GM19468 (cell line): ENCODE measurements around the gene GCN1.
A peak's percentile ranks its signal among the peaks of the same experiment; 100 is the strongest.

Experiments used
- ATAC-seq: cut with Tn5 transposase; IDR thresholded peaks from one replicate; pipeline ENCODE4 v1.9.1; 2021; ENCODE audit warnings: mild to moderate bottlenecking, moderate library complexity, moderate number of reproducible peaks; ENCODE audit not compliant: unreplicated experiment; ENCODE audit errors: extremely low read depth

GCN1 gene

DNA sequence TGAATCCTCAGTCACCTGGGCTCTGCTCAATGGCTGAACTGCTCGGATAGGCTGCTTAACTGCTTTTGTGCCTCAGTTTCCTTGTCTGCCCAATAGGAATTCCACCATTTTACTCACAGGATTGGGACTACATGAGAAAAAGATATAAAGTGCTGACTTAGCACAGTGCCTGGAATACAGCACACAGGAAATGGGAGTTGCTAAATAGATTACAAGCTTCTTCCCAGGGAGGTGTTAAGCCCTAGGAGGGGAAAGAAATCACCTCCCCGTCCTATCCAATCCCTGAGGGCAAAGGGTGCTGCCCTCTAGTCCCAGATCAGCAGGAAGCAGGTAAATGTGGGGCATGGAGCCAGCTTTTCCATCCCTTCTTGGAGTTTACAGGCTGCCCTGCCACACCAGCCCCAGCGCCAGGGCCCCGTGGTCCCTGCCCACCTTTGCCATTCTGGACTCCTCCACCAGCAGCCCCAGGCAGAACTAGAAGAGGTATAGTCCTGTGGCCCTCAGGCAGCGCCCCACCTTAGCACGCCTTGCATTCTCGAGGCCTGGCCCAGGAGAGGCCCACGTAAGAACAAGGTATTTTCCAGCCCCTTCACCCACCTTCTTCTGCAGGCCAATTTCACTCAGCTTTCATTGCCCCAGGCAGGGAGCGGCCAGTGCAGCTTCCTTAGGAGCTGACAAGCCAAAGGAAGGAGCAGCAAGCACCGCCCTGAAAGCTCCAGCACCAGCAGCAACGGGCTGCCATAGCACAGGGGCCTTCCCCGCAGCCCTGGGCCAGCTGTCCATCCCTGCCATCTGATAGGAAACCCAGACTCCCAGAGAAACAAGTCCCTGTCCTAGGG lies 35.2 kb upstream of the GCN1 start:
- no peak for ATAC-seq

- no peak for ATAC-seq
Measured at GRCh38 chr12:120229071-120229486, 34.6 kb upstream of the GCN1 start.

- ATAC-seq, result peak; percentile 63
Measured at GRCh38 chr12:120228291-120229070, 34.0 kb upstream of the GCN1 start.

DNA sequence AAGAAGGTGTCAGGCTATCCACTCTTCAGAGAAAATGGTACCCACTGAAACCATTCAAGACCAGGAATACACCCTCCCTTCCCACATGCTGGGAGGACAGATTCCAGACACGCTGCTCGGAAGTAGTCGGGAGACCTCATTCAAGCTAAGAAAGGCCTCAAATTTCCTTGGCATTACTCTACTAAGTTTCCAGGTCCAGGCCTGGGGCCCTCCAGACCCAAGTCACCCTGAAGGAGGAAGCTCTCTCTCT lies 33.5 kb upstream of the GCN1 start:
- ATAC-seq, result no peak

- ATAC-seq, result no peak
Measured at GRCh38 chr12:120227233-120228040, 32.9 kb upstream of the GCN1 start.

- ATAC-seq, result no peak
Measured at GRCh38 chr12:120225852-120226640, 31.5 kb upstream of the GCN1 start.

DNA sequence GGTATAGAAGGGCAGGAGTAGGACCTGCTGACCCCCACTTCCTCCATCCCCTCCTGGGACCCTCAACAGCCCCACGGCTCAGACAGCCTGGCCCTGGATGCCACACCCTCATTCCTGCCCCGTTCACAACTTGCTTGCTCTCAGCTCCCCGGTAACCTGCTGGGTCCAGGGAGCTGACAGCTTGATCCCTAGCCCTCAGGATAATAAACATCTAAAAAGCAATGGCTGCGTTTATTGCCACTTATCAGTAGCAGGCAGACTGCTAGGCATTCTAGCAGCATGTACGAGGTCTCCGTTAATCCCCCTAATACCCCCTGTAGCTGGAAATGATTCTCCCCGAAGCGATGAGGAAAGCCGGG lies 30.7 kb upstream of the GCN1 start:
- ATAC-seq, result no peak

GRCh38 chr12:120224304-120225199 lies 30.0 kb upstream of the GCN1 start:
- no peak for ATAC-seq

- ATAC-seq, result no peak
Measured at GRCh38 chr12:120223458-120224303, 29.2 kb upstream of the GCN1 start.

DNA sequence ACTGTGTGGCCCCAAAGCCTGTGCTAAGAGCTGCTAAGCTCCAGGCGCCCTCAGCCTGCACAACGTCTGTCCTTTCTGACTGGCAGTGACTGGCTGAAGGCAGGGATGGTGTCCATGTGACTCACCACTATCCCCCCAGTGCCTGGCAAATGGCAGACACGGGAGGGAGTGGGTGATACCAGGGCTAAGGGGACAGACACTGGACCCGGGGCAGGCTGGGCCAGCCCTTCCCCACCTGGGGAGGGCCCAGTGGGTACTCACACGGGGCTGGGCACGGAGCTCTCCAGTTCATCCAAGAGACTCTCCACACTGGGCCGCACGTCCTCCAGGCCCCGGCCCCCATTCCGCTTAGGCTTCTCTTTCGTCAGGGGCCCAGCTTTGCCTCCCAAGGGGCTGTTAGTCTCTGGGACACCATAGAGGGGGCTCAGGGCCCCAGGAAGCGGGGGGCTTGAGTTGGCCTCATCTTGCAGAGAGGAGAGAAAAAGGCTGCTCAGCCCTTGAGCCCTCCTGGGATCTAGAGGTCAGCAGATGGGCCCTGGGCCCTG lies 27.8 kb upstream of the GCN1 start:
- ATAC-seq, result no peak

- ATAC-seq, result no peak
Measured at GRCh38 chr12:120221576-120221900, 27.0 kb upstream of the GCN1 start.

DNA sequence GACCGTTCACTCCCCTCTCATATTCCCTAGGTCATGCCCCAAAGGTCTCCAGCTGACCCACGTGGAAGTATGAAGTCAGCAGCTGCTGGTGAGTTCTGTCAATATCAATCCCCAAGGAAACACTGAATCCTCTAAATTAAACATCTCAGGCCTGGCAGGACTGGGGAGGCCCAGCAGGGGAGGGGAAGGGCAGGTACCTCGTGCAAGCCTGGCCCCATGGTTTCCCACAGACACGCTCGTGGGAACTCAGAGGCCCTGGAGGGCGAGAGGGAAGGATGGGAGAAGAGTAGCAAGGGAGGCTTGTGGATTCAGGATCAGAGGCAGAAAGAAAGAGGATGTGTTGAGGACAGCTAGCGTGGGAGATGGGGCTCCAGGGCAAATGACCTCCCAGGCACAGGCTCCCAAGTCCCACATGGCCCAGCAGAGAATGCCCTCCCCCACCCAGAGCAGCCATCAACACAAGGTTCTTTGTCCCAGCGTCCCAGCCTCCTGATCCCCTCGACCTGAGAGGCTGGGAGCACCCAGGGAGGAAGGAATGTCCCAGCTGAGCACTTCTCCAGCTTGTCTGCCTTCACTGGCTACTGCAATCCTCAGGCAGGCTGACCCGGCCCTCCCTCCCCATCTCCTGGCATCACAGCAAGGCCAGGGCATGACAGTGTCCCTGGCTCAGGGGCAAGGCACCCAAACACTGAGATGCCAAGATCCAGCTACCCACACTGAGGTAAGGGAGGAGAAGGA lies 26.5 kb upstream of the GCN1 start:
- no peak for ATAC-seq

GRCh38 chr12:120218680-120219606 lies 24.4 kb upstream of the GCN1 start:
- no peak for ATAC-seq

DNA sequence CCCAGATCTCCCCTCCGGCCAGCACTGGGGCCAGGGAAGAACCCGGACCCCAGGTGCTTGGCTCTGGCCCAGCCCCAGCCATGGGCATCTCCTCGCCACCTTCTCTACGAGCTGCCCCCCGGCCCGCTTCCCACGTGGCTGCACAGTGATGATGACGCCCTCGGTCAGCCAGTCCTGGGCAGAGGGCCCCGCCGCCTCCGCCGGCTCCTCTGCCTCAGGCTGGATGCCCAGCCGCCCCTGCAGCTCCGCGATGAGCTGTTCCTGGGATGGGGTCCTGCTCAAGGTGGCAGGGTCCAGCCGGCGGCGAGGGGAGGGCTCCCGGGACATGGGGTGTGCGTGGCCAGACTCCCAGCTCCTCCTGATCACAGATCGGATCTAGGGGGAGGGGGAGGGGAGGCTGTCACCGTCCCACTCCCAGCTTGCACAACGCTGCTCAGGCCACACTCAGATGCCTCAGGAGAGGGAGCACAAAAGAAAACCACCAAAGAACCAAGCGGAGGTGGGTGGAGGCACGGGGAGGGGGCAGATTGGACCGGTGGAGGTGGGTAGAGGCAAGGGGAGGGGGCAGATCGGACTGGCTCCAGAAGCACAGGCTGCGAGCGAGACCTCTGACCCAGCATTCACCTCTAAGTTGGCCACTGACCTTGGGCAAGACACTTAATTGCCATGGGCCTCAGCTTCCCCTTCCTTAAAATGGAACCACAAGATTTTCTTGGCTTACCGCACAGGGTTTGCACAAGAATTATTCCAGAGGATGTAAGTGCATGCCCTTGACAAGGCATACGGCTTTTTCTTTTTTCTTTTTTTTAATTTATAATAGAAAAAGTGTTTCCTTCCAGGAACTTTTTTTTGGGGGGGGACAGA lies 22.5 kb upstream of the GCN1 start:
- ATAC-seq, result no peak
